Mesendoderm (in vitro differentiated cells): ENCODE measurements around the gene RPRD1B.
"Not testable (repeated sequence)": the region's sequence is repeated elsewhere in the genome, so short reads cannot be mapped to it uniquely, and the experiment has no call there.

Experiments used
- DNase-seq: peaks from one replicate; pipeline ENCODE4 v3.0.0; 2013
- H2AK5ac ChIP-seq: 2 replicates; pipeline ENCODE4 v1.6.1; 2013; ENCODE audit warnings: low read length, inconsistent platforms
- H2BK120ac ChIP-seq: 2 replicates; pipeline ENCODE4 v1.6.1; 2013; ENCODE audit warnings: low read depth, mild to moderate bottlenecking, low read length, moderate library complexity, mixed read lengths
- H2BK15ac ChIP-seq: replicated peaks from 2 replicates; pipeline ENCODE4 v1.6.1; 2013; ENCODE audit warnings: low read depth, mild to moderate bottlenecking, moderate library complexity
- H2BK5ac ChIP-seq: 2 replicates; pipeline ENCODE4 v1.6.1; 2013; ENCODE audit warnings: low read length, inconsistent platforms
- H3K18ac ChIP-seq: 2 replicates; pipeline ENCODE4 v1.6.1; 2013; ENCODE audit warnings: mild to moderate bottlenecking, low read length, mixed read lengths
- H3K23ac ChIP-seq: one replicate; pipeline ENCODE4 v1.6.1; 2013; ENCODE audit warnings: low read length
- H3K27ac ChIP-seq: 2 replicates; pipeline ENCODE4 v1.5.1; 2013; ENCODE audit warnings: low read depth, mild to moderate bottlenecking, inconsistent platforms, low read length, moderate library complexity
- H3K27me3 ChIP-seq: 2 replicates; pipeline ENCODE4 v1.6.1; 2013; ENCODE audit warnings: low read length, control low read depth, mild to moderate bottlenecking, inconsistent platforms; ENCODE audit not compliant: insufficient read depth, poor library complexity
- H3K36me3 ChIP-seq: 2 replicates; pipeline ENCODE4 v1.6.1; 2013; ENCODE audit warnings: low read length, inconsistent platforms; ENCODE audit not compliant: control insufficient read depth, insufficient read depth
- H3K4ac ChIP-seq: one replicate; pipeline ENCODE4 v1.6.1; 2013; ENCODE audit warnings: low read depth, mild to moderate bottlenecking, low read length, moderate library complexity
- H3K4me1 ChIP-seq: 2 replicates; pipeline ENCODE4 v1.6.1; 2013; ENCODE audit warnings: low read depth, low read length, inconsistent platforms; ENCODE audit not compliant: control insufficient read depth
- H3K4me2 ChIP-seq: 2 replicates; pipeline ENCODE4 v1.6.1; 2013; ENCODE audit warnings: low read length
- H3K4me3 ChIP-seq: 2 replicates; pipeline ENCODE4 v1.5.1; 2013; ENCODE audit warnings: mild to moderate bottlenecking, low read length
- H3K56ac ChIP-seq: one replicate; pipeline ENCODE4 v1.6.1; 2013; ENCODE audit warnings: low read length
- H3K79me1 ChIP-seq: 2 replicates; pipeline ENCODE4 v1.6.1; 2013; ENCODE audit warnings: low read length, inconsistent platforms
- H3K79me2 ChIP-seq: 2 replicates; pipeline ENCODE4 v1.6.1; 2013; ENCODE audit warnings: mild to moderate bottlenecking, low read length; ENCODE audit not compliant: control insufficient read depth, insufficient read depth
- H3K9ac ChIP-seq: 2 replicates; pipeline ENCODE4 v1.6.1; 2013; ENCODE audit warnings: low read length, inconsistent platforms
- H4K5ac ChIP-seq: one replicate; pipeline ENCODE4 v1.6.1; 2013; ENCODE audit warnings: low read length
- H4K8ac ChIP-seq: one replicate; pipeline ENCODE4 v1.6.1; 2013; ENCODE audit warnings: low read depth, mild to moderate bottlenecking, control low read depth, low read length, moderate library complexity
- WGBS: extraction: QIAGEN DNeasy Blood & Tissue Kit; methylation state at CpG from one replicate; pipeline ENCODE4 v1.1.7; 2013; ENCODE audit warnings: low lambda C conversion rate, missing lambda C conversion rate; ENCODE audit not compliant: insufficient coverage; ENCODE audit errors: extremely low coverage; 5-methylcytosine and 5-hydroxymethylcytosine counted together

RPRD1B gene

DNA sequence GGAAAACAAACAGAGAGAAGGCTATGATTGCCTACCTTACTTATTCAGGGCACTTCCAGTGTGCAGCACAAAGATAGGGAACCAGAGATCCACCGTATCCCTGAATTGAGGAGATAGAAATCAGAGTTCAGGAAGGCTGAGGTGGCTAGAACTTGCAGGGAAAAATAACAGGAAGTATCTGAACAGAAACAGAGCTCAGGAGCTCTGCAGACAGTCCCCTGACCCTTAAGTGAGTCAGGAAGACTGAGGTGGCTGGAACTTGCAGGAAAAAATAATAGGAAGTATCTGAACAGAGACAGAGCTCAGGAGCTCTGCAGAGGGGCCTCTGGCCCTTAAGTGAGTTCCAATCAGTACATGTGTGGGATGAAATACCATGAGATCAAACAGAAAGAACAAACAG lies 65.4 kb downstream of the RPRD1B start:
- H3K79me1 ChIP-seq = no peaks in the 10 kb centered on the region
- H2BK15ac ChIP-seq = no peak overlapping the region
- H3K4me3 ChIP-seq = no peak overlapping the region
- H2BK120ac ChIP-seq = no peak overlapping the region
- H3K36me3 ChIP-seq = no peaks in the 10 kb centered on the region
- no CpG with 5 or more reads among the region's 1 CpG for WGBS
- no peak overlapping the region for H2BK5ac ChIP-seq
- H3K4ac ChIP-seq = no peak overlapping the region
- no peak overlapping the region for H4K8ac ChIP-seq
- no peaks in the 10 kb centered on the region for H3K79me2 ChIP-seq
- no peak overlapping the region for H3K9ac ChIP-seq
- H3K4me1 ChIP-seq = no peaks in the 10 kb centered on the region
- no peak overlapping the region for H4K5ac ChIP-seq
- no peak overlapping the region for H3K56ac ChIP-seq
- DNase-seq = no peak
- no peak overlapping the region for H3K27ac ChIP-seq
- H3K18ac ChIP-seq = no peak overlapping the region
- H2AK5ac ChIP-seq = no peak overlapping the region
- H3K4me2 ChIP-seq = no peak overlapping the region
- H3K27me3 ChIP-seq = no peaks in the 10 kb centered on the region
- H3K23ac ChIP-seq = no peak overlapping the region

DNA sequence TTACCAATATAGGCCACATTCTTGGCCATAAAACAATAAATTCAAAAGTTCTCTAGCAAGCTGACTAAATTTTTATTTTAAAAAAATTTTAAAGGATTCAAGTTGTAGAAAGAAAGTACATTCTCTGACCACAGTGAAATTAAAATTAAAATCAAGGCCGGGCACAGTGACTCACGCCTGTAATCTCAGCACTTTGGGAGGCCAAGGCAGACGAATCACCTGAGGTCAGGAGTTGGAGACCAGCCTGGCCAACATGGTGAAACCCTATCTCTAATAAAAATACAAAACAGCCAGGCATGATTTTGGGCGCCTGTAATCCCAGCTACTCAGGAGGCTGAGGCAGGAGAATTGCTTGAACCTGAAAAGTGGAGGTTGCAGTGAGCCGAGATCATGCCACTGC lies 68.7 kb downstream of the RPRD1B start:
- H3K79me2 ChIP-seq, H4K5ac ChIP-seq, H2BK15ac ChIP-seq, H3K18ac ChIP-seq, DNase-seq, H4K8ac ChIP-seq, H2BK5ac ChIP-seq, H3K27me3 ChIP-seq, H2AK5ac ChIP-seq, H3K4me3 ChIP-seq, H3K9ac ChIP-seq, H3K23ac ChIP-seq, H3K27ac ChIP-seq, H3K56ac ChIP-seq, H3K36me3 ChIP-seq, H3K4me1 ChIP-seq, H2BK120ac ChIP-seq, H3K4ac ChIP-seq, H3K4me2 ChIP-seq, H3K79me1 ChIP-seq: not testable (repeated sequence)
- WGBS = no CpG with 5 or more reads among the region's 5 CpGs

DNA sequence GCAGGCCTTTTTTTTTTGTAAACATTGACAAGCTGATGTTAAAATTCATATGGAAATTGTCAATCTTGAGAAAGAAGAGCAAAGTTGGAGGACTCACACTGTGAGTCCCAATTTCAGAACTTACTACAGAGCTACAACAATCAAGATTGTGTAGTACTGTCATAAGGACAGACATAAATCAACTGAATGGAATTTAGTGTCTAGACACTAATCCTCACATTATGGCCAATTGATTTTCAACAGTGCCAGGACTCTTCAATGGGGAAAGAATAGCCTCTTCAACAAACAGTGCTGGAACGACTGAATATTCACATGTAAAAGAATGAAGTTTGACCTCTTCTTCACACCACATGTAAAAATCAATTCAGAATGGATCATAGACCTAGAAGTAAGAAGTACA lies 70.7 kb downstream of the RPRD1B start:
- H4K5ac ChIP-seq = no peak overlapping the region
- no peaks in the 10 kb centered on the region for H3K36me3 ChIP-seq
- H3K4me3 ChIP-seq = no peak overlapping the region
- no peak overlapping the region for H3K27ac ChIP-seq
- no peak overlapping the region for H3K18ac ChIP-seq
- no peak overlapping the region for H4K8ac ChIP-seq
- H3K79me1 ChIP-seq = no peaks in the 10 kb centered on the region
- no peak overlapping the region for H2BK15ac ChIP-seq
- no peak overlapping the region for H3K4me2 ChIP-seq
- no peak for DNase-seq
- H3K4me1 ChIP-seq = no peaks in the 10 kb centered on the region
- H3K23ac ChIP-seq = no peak overlapping the region
- no peak overlapping the region for H2BK5ac ChIP-seq
- no peaks in the 10 kb centered on the region for H3K79me2 ChIP-seq
- no peaks in the 10 kb centered on the region for H3K27me3 ChIP-seq
- no peak overlapping the region for H2AK5ac ChIP-seq
- no peak overlapping the region for H3K56ac ChIP-seq
- no CpG with 5 or more reads among the region's 1 CpG for WGBS
- H3K9ac ChIP-seq = no peak overlapping the region
- H2BK120ac ChIP-seq = no peak overlapping the region
- H3K4ac ChIP-seq = no peak overlapping the region

DNA sequence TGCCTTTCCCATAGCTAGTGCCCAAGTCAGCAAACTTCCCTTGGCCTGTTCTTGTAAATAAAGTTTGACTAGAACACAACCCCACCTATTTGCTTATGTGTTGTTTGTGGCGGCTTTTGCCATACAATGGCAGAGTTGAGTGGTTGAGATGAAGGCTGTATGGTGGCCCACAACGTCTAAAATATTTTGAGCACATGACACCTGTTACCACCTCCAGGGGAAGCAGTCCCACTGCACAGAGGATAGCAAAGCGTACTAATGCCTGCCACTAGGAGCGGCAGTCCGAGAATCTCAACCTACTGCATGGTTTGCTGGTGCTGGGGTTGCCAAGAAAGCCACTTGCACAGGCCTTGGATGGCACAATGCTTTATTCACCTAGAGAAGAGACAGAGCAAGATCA lies 72.9 kb downstream of the RPRD1B start:
- H3K18ac ChIP-seq = no peak overlapping the region
- no peaks in the 10 kb centered on the region for H3K36me3 ChIP-seq
- no peak overlapping the region for H3K56ac ChIP-seq
- H2AK5ac ChIP-seq = no peak overlapping the region
- H3K4me3 ChIP-seq = no peak overlapping the region
- H4K5ac ChIP-seq = no peak overlapping the region
- no peak overlapping the region for H3K4me2 ChIP-seq
- H3K9ac ChIP-seq = no peak overlapping the region
- no peak overlapping the region for H4K8ac ChIP-seq
- H3K4me1 ChIP-seq = no peaks in the 10 kb centered on the region
- H3K23ac ChIP-seq = no peak overlapping the region
- H3K27me3 ChIP-seq = no peaks in the 10 kb centered on the region
- H3K4ac ChIP-seq = no peak overlapping the region
- no peak overlapping the region for H2BK5ac ChIP-seq
- no CpG with 5 or more reads among the region's 5 CpGs for WGBS
- DNase-seq = no peak
- H2BK15ac ChIP-seq = no peak overlapping the region
- H3K27ac ChIP-seq = no peak overlapping the region
- no peaks in the 10 kb centered on the region for H3K79me2 ChIP-seq
- H2BK120ac ChIP-seq = no peak overlapping the region
- no peaks in the 10 kb centered on the region for H3K79me1 ChIP-seq

DNA sequence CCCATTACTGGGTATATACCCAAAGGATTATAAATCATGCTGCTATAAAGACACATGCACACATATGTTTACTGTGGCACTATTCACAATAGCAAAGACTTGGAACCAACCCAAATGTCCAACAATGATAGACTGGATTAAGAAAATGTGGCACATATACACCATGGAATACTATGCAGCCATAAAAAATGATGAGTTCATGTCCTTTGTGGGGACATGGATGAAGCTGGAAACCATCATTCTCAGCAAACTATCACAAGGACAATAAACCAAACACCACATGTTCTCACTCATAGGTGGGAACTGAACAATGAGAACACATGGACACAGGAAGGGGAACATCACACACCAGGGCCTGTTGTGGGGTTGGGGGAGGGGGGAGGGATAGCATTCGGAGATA lies 73.8 kb downstream of the RPRD1B start:
- not testable (repeated sequence) for H3K79me1 ChIP-seq, H3K36me3 ChIP-seq, H4K8ac ChIP-seq, H3K27ac ChIP-seq, H3K9ac ChIP-seq, H2BK120ac ChIP-seq, H3K23ac ChIP-seq, H2AK5ac ChIP-seq, H3K18ac ChIP-seq, H3K56ac ChIP-seq, H3K4ac ChIP-seq, H3K79me2 ChIP-seq, H4K5ac ChIP-seq, H3K4me1 ChIP-seq, H2BK5ac ChIP-seq, H3K27me3 ChIP-seq, H3K4me2 ChIP-seq, DNase-seq, H2BK15ac ChIP-seq, H3K4me3 ChIP-seq
- no CpG with 5 or more reads among the region's 1 CpG for WGBS

DNA sequence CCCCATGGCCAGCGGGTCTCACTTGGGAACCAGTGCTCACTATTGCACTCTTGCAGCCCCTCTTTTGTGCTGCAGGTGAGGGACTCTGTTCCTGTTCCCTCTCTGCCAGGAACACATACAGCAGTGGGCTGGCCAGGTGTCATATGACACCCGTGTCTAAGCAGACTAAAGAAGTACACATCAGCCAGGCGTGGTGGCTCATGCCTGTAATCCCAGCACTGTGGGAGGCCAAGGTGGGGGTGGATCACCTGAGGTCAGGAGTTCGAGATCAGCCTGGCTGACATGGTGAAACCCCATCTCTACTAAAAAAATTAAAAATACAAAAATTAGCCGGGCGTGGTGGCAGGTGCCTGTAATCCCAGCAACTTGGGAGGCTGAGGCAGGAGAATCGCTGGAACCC lies 74.4 kb downstream of the RPRD1B start:
- not testable (repeated sequence) for H3K23ac ChIP-seq, H3K79me1 ChIP-seq, H3K18ac ChIP-seq, H4K8ac ChIP-seq, H2AK5ac ChIP-seq, DNase-seq, H3K27ac ChIP-seq, H3K56ac ChIP-seq, H2BK5ac ChIP-seq, H3K4me1 ChIP-seq, H3K27me3 ChIP-seq, H3K4me3 ChIP-seq, H3K79me2 ChIP-seq, H3K4ac ChIP-seq, H3K9ac ChIP-seq, H4K5ac ChIP-seq, H3K4me2 ChIP-seq, H2BK15ac ChIP-seq, H2BK120ac ChIP-seq, H3K36me3 ChIP-seq
- no CpG with 5 or more reads among the region's 7 CpGs for WGBS
